HG03060 (cell line): Measurements from ENCODE around the gene NPTN.

Experiments
- ATAC-seq: cut with Tn5 transposase; IDR thresholded peaks from one replicate; pipeline ENCODE4 v1.9.1; 2021; ENCODE audit warnings: low read depth, moderate number of reproducible peaks; ENCODE audit not compliant: unreplicated experiment

The NPTN gene

GRCh38 chr15:73527598-73527997 is 105.6 kb downstream of the NPTN start:
- ATAC-seq = no peak

DNA sequence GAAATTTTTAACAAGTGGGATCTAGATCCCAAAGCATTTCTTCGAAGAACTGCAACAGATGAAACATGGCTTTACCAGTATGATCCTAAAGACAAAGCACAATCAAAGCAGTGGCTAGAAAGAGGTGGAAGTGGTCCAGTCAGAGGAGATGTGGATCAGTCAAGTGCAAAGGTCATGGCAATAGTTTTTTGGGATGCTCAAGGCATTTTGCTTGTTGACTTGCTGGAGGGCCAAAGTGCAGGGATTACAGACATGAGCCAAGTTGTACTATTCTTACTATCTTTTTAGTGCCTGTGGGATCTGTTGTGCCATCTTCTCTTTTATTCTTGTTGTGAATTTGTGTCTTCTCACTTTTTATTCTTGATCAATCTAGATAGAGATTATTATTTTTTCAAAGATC is 108.3 kb downstream of the NPTN start:
- no peak for ATAC-seq

GRCh38 chr15:73522011-73522410 is 111.2 kb downstream of the NPTN start:
- ATAC-seq = no peak

DNA sequence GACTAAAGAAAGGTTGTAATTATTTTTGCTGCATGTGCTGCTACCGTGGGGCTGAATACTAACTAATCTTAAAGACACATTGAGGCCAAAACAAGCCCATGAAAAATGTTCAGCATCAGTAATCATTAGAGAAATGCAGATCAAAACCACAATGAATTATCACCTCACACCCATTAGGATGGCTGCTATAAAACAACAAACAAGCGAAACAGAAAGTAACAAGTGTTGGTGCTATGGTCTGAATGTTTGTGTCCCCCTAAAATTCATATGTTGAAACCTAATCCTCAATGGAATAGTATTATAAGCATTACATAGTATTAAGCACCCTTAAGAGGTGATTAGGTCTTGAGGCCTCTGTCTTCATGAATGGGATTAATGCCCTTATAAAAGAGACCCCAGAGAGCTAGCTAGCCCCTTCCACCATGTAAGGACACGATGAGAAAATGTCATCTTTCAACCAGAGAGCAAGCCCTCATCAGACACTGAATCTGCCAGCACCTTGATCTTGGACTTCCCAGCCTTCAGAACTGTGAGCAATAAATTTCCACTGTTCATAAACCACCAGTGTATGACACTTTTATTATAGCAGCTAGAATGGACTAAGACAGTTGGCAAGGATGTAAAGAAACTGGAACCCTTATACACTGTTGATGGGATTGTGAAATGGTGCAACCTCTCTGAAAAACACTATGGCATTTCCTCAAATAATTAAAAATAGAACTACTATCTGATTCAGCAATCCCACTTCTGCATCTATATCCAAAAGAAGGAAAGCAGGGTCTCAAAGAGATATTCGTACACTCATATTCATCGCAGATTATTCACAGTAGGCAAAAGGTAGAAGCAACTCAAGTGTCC is 114.1 kb downstream of the NPTN start:
- ATAC-seq = no peak

GRCh38 chr15:73518180-73518862 is 114.9 kb downstream of the NPTN start:
- ATAC-seq = no peak

DNA sequence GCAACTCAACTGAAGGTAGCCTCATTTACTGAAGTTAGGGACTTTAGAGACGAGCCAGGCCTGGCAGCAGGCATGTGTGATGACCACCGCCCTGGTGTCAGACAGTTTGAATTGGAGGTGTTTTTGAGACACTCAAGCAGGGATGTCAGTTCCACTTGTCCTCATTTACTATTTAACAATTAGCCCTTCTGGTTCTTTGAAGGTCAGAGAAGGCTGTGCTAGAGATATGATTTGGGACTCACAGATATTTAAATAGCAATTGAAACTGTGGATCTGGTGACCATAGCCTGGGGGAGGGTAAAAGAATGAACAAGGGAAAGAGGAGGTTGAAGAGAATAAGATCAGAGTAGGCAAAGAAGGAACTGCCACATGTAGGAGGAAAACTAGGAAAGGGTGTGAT is 115.6 kb downstream of the NPTN start:
- no peak for ATAC-seq

- ATAC-seq = no peak
Measured at GRCh38 chr15:73515527-73515926, 117.7 kb downstream of the NPTN start.
